Fibroblast of mammary gland (primary cell): ENCODE measurements around the gene EPS8.
"Not testable (repeated sequence)": the region's sequence is repeated elsewhere in the genome, so short reads cannot be mapped to it uniquely, and the experiment has no call there.

Source experiments
- DNase-seq: peaks from one replicate; pipeline ENCODE4 v3.0.0-alpha.2; 2010; ENCODE audit warnings: low read depth
- H3K4me3 ChIP-seq: 2 replicates; pipeline ENCODE4 v1.5.1; 2011; ENCODE audit warnings: low read depth, mild to moderate bottlenecking, low read length, moderate library complexity; ENCODE audit not compliant: control insufficient read depth
- TF ChIP-seq, protein P1 (sequence below): conservative IDR thresholded peaks from 2 replicates; pipeline ENCODE4 v1.5.1; 2011; ENCODE audit warnings: low read depth, low read length, inconsistent platforms; ENCODE audit not compliant: control insufficient read depth, insufficient read depth

The EPS8 gene

DNA sequence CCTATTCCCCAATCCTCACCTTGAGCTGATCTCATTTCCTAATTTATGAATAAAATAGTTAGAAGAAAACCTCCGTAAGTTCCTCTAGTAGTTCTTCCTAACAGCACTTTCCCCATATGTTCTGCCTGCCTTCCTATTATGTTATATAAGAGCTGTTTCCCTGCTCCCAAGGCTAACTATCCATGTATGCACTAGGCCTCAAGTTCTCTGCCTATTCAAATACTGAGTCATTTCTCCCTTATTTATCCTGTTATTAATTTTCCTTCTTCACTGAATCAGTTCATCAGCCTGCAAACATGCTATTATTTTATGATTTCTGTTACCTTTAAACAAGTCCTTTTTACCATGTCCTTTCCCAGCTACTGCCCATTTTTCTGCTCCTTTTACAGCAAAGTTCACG, 164.1 kb downstream of the EPS8 start:
- DNase-seq: no peak
- TF ChIP-seq, protein P1, sequence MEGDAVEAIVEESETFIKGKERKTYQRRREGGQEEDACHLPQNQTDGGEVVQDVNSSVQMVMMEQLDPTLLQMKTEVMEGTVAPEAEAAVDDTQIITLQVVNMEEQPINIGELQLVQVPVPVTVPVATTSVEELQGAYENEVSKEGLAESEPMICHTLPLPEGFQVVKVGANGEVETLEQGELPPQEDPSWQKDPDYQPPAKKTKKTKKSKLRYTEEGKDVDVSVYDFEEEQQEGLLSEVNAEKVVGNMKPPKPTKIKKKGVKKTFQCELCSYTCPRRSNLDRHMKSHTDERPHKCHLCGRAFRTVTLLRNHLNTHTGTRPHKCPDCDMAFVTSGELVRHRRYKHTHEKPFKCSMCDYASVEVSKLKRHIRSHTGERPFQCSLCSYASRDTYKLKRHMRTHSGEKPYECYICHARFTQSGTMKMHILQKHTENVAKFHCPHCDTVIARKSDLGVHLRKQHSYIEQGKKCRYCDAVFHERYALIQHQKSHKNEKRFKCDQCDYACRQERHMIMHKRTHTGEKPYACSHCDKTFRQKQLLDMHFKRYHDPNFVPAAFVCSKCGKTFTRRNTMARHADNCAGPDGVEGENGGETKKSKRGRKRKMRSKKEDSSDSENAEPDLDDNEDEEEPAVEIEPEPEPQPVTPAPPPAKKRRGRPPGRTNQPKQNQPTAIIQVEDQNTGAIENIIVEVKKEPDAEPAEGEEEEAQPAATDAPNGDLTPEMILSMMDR: no peak
- no peak overlapping the region for H3K4me3 ChIP-seq

DNA sequence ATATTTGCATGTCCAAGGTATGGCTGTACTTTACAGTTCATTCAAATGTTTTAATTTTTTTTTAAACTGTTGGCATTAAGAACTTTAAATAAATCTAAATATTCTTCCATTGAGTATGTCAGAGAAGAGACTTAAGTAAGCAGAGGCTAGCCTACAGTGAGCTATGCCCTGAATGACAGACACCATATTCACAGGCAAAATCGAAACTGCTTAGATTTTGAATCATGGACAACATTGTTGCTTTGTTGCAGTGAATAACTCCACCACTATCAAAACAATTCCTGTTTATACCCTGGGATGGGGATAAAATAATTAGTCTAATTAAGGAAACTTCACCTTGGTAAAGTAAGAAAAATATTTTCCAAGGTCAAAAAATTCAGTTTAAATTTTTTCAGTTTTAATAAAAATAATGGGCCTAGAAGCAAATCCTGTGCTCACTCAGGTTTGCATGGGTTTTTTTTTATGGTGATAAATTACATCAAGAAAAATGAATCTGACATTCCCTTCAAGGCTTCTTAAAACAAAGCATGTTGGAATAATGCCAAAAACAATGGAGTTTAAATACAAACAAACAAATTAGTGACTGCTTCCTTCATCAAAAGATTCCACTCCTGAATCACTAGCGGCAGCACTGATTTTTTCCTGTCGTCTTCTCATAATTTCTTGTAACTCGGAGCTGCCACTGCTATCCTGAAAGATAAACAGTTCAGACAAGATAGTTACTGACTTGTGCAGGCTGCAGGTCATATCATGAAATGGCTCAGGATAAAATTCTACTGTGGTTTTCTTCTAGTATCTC, 168.2 kb downstream of the EPS8 start:
- H3K4me3 ChIP-seq: no peak overlapping the region
- TF ChIP-seq, protein P1: no peak
- DNase-seq: no peak

- not testable (repeated sequence) for H3K4me3 ChIP-seq, DNase-seq
Measured at GRCh38 chr12:15616495-15616894, 172.7 kb downstream of the EPS8 start.

DNA sequence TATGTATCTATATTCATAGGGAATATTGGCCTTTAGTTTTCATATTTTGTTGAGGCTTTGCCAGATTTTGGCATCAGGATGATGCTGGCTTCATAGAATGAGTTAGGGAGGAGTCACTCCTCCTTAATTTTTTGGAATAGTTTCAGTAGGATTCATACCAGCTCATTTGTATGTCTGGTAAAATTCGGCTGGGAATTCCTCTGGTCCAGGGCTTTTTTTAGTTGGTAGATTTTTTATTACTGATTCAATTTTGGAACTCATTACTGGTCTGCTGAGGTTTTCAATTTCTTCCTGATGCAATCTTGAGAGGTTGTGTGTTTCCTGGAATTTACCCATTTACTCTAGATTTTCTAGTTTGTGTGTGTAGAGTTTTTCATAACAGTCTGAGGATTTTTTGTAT, 175.2 kb downstream of the EPS8 start:
- TF ChIP-seq, protein P1: no peak
- DNase-seq: peak; percentile 54

GRCh38 chr12:15608941-15609340, 180.2 kb downstream of the EPS8 start:
- no peak for DNase-seq
- TF ChIP-seq, protein P1: no peak
- no peak overlapping the region for H3K4me3 ChIP-seq

More for the DNA sequence above, 175.2 kb downstream of the EPS8 start:
- H3K4me3 ChIP-seq: no peak overlapping the region

DNA sequence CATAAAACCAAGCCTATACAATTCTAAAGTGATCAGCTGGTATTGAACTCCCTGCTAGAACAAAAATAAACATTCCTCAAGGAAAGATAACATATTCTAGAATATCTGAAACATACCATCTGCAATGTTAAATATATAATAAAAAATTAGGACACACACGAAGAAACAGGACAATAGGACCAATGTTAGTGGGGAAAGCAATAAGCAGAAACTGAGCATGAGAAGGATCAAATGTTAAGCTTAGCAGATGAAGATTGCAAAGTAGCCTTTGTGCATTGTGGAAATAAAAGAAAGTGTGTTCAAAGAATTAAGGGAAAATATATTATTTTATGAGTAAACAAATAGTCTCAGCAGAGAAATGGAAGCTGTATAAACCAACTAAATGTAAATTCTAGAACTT, 180.8 kb downstream of the EPS8 start:
- H3K4me3 ChIP-seq: no peak overlapping the region
- TF ChIP-seq, protein P1: no peak
- no peak for DNase-seq

GRCh38 chr12:15605881-15606590, 183.2 kb downstream of the EPS8 start:
- TF ChIP-seq, protein P1: no peak
- DNase-seq: no peak
- H3K4me3 ChIP-seq: no peak overlapping the region
